ENCODE results near the gene RET. TPM values are rescaled to one million over a fixed set of nuclear protein-coding genes. Genes with fewer than 3 reads are reported as not detected.

RET gene
- total and polyA plus RNA-seq, 2 of the 13 experiments (the other 11 are each of a cell fraction or from before 2014, with no cell fraction given), result 0.02 TPM; not detected in 1

DNA sequence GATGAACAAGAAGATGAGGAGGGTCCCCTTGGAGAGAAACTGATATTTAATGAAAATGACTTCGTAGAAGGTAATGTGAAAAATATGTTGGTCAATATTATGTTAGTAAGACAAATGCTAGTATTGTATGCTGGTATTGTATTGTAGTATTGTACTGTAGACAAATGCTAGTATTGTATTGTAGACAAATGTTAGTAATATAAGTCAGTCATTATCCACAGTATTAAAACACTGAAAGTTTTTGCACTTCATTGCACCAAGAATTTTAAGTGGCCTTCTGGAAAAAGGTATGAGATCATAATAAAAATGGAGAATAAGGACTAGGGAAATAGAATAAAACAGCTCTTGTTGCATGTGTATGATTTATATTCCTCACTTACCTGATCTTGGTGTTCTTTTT lies 78.9 kb downstream of the RET start:
- no peak overlapping the region for H3K4me3 ChIP-seq (replicated peaks in 1 of 3; ENCODE audit: insufficient read depth in 1 of 3, low read depth in 2 of 3, low read length in 3 of 3)
- POLR2A ChIA-PET, result no interaction called here
- H4K20me1 ChIP-seq (ENCODE audit: insufficient read depth, low read length), result no peaks in the 10 kb centered on the region; the same call in 1 of the 2 replicates
- in situ Hi-C loops (cut with HindIII; ENCODE audit: extremely low pct_ligation_motif_present, low pct_unique_long_range_greater_than_20kb) (no loop called here), intact Hi-C loops (cut with micrococcal nuclease; ENCODE audit: unreplicated experiment) (no loop called here)
- no TSS peak for BruUV-seq (replicated peaks)
- peaks cover 4% of the 10 kb centered on the region for H3K79me2 ChIP-seq (ENCODE audit: insufficient read depth, low read length)
- H3K27ac ChIP-seq (ENCODE audit: extremely low read length, insufficient read depth, low read length), result no peak overlapping the region
- H3K4me2 ChIP-seq (ENCODE audit: low read depth, low read length), result no peak overlapping the region
- no peak for TF ChIP-seq MXI1 (IDR thresholded peaks at IDR 0.05; ENCODE audit: borderline replicate concordance, low read depth, low read length)
- no peak for TF ChIP-seq ZNF282 (IDR thresholded peaks at IDR 0.05; ENCODE audit: partially characterized antibody)
- TF ChIP-seq ZNF704 (CRISPR knock-in tag; IDR thresholded peaks at IDR 0.05; ENCODE audit: borderline replicate concordance), result no peak
- TF ChIP-seq HIVEP1 (CRISPR knock-in tag; IDR thresholded peaks at IDR 0.05), result no peak
- TF ChIP-seq YEATS4 (CRISPR knock-in tag; IDR thresholded peaks at IDR 0.05; ENCODE audit: borderline replicate concordance), result no peak
- no peak for TF ChIP-seq POLR2G (IDR thresholded peaks at IDR 0.05; ENCODE audit: low read depth, low read length)
- no peak for FAIRE-seq
- H3K4me1 ChIP-seq (ENCODE audit: insufficient read depth, low read length), result no peaks in the 10 kb centered on the region
- no peaks in the 10 kb centered on the region for H3K27me3 ChIP-seq (ENCODE audit: control insufficient read depth in 1 of 2, insufficient read depth in 2 of 2, low read length in 2 of 2)
- 94% methylated on average over 1 of the region's 1 CpG for WGBS (ENCODE audit: low lambda C conversion rate)
- H2AFZ ChIP-seq (ENCODE audit: low read length), result no peak overlapping the region
- H3K9me3 ChIP-seq (ENCODE audit: low read length), result no peaks in the 10 kb centered on the region
- CTCF ChIA-PET (ENCODE audit: low intra/inter-chr PET ratio, low total read pairs), result no interaction called here
- DNase-seq (ENCODE audit: low spot score), result no peak
- H3K36me3 ChIP-seq (replicated peaks in 1 of 2; ENCODE audit: control insufficient read depth in 1 of 2, insufficient read depth in 2 of 2, low read length in 2 of 2), result no peaks in the 10 kb centered on the region
- no peak for ATAC-seq
- H3K9ac ChIP-seq (ENCODE audit: insufficient read depth, low read depth, low read length), result no peak overlapping the region

- no peak overlapping the region for H2AFZ ChIP-seq (ENCODE audit: low read length)
- WGBS (ENCODE audit: low lambda C conversion rate), result 85% methylated on average over 6 of the region's 9 CpGs
- CTCF ChIA-PET (ENCODE audit: low intra/inter-chr PET ratio, low total read pairs), result no interaction called here
- ATAC-seq, result no peak
- no peaks in the 10 kb centered on the region for H3K27me3 ChIP-seq (ENCODE audit: control insufficient read depth in 1 of 2, insufficient read depth in 2 of 2, low read length in 2 of 2)
- H3K79me2 ChIP-seq (ENCODE audit: insufficient read depth, low read length), result peaks cover under 1% of the 10 kb centered on the region
- no peak overlapping the region for H3K4me3 ChIP-seq (replicated peaks in 1 of 3; ENCODE audit: insufficient read depth in 1 of 3, low read depth in 2 of 3, low read length in 3 of 3)
- intact Hi-C loops (cut with micrococcal nuclease; ENCODE audit: unreplicated experiment), result no loop called here
- no peak for DNase-seq (ENCODE audit: low spot score)
- POLR2A ChIA-PET, result no interaction called here
- no TSS peak for BruUV-seq (replicated peaks)
- TF ChIP-seq MAFF (IDR thresholded peaks at IDR 0.05; ENCODE audit: low read depth, low read length) (peak; percentile 94), ZNF768 (CRISPR knock-in tag; IDR thresholded peaks at IDR 0.05) (no peak), MAFK (conservative IDR thresholded peaks at IDR 0.05 in 1 of 2, IDR thresholded peaks at IDR 0.05 in 1 of 2; ENCODE audit: low read length in 2 of 2) (peak; percentile 88 to 96)
- TF ChIP-seq, protein P1, sequence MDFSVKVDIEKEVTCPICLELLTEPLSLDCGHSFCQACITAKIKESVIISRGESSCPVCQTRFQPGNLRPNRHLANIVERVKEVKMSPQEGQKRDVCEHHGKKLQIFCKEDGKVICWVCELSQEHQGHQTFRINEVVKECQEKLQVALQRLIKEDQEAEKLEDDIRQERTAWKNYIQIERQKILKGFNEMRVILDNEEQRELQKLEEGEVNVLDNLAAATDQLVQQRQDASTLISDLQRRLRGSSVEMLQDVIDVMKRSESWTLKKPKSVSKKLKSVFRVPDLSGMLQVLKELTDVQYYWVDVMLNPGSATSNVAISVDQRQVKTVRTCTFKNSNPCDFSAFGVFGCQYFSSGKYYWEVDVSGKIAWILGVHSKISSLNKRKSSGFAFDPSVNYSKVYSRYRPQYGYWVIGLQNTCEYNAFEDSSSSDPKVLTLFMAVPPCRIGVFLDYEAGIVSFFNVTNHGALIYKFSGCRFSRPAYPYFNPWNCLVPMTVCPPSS (IDR thresholded peaks at IDR 0.05), result no peak
- TF ChIP-seq, protein P2, sequence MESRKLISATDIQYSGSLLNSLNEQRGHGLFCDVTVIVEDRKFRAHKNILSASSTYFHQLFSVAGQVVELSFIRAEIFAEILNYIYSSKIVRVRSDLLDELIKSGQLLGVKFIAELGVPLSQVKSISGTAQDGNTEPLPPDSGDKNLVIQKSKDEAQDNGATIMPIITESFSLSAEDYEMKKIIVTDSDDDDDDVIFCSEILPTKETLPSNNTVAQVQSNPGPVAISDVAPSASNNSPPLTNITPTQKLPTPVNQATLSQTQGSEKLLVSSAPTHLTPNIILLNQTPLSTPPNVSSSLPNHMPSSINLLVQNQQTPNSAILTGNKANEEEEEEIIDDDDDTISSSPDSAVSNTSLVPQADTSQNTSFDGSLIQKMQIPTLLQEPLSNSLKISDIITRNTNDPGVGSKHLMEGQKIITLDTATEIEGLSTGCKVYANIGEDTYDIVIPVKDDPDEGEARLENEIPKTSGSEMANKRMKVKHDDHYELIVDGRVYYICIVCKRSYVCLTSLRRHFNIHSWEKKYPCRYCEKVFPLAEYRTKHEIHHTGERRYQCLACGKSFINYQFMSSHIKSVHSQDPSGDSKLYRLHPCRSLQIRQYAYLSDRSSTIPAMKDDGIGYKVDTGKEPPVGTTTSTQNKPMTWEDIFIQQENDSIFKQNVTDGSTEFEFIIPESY (CRISPR knock-in tag; IDR thresholded peaks at IDR 0.05), result peak; percentile 58; the same call in 1 of the 2 replicates
- no peak for FAIRE-seq
- peaks cover 0 to 1% of the 10 kb centered on the region in 2 experiments; a peak in 1 of 5 replicates for H3K36me3 ChIP-seq (replicated peaks in 1 of 2; ENCODE audit: control insufficient read depth in 1 of 2, insufficient read depth in 2 of 2, low read length in 2 of 2)
- H4K20me1 ChIP-seq (ENCODE audit: insufficient read depth, low read length), result no peaks in the 10 kb centered on the region; the same call in 1 of the 2 replicates
- in situ Hi-C loops (cut with HindIII; ENCODE audit: extremely low pct_ligation_motif_present, low pct_unique_long_range_greater_than_20kb), result no loop called here
- H3K9me3 ChIP-seq (ENCODE audit: low read length), result no peaks in the 10 kb centered on the region
- H3K27ac ChIP-seq (ENCODE audit: extremely low read length, insufficient read depth, low read length), result no peak overlapping the region
- no peaks in the 10 kb centered on the region for H3K4me1 ChIP-seq (ENCODE audit: insufficient read depth, low read length)
- H3K9ac ChIP-seq (ENCODE audit: insufficient read depth, low read depth, low read length), result no peak overlapping the region
- H3K4me2 ChIP-seq (ENCODE audit: low read depth, low read length), result no peak overlapping the region
Observed at GRCh38 chr10:43156590-43157341, 79.9 kb downstream of the RET start.

All from HepG2 (cell line).